Tibial artery (tissue), 4 donors: ENCODE measurements around the gene LVRN.
"Not testable (repeated sequence)": the region's sequence is repeated elsewhere in the genome, so short reads cannot be mapped to it uniquely, and the experiment has no call there.

Experiments
- DNase-seq, 2 donors: peaks; one replicate each; pipeline ENCODE4 v3.0.0-alpha.2; 2019
- H3K27ac ChIP-seq, 2 donors: fragments of 200-600 bp; sonication (generic) in 1 of 2; 1 replicate in 1 of 2; 2 replicates in 1 of 2; pipeline ENCODE4 v1.5.1; 2018 to 2019; ENCODE audit warnings: mild to moderate bottlenecking in 1 of 2
- H3K27me3 ChIP-seq, 2 donors: fragments of 200-600 bp; sonication (generic) in 1 of 2; one replicate each; pipeline versions ENCODE4 v1.5.1 to v1.6.0; 2016 to 2019
- H3K36me3 ChIP-seq, 3 donors: fragments of 200-600 bp; sonication (generic) in 2 of 3; one replicate each; pipeline ENCODE4 v1.5.1; 2016 to 2019; ENCODE audit warnings: mild to moderate bottlenecking in 2 of 3
- H3K4me1 ChIP-seq, 4 donors: fragments of 200-600 bp; sonication (generic) in 2 of 4; 1 replicate in 3 of 4; 2 replicates in 1 of 4; pipeline ENCODE4 v1.5.1; 2016 to 2019
- H3K4me3 ChIP-seq, 2 donors: fragments of 200-600 bp; sonication (generic) in 1 of 2; 1 replicate in 1 of 2; 2 replicates in 1 of 2; pipeline ENCODE4 v1.5.1; 2018 to 2019; ENCODE audit warnings: mild to moderate bottlenecking in 2 of 2
- H3K9me3 ChIP-seq, 3 donors: fragments of 200-600 bp; sonication (generic) in 1 of 3; one replicate each; pipeline ENCODE4 v1.5.1; 2016 to 2019
- intact Hi-C: fragments of 100-400 bp; cut with DNase I; formaldehyde crosslinking; loops from one replicate; pipeline ENCODE4 v1.15.0; 2023; ENCODE audit warnings: low total_unique reads
- TF ChIP-seq, protein P1 (sequence below), 2 experiments: fragments of 200-600 bp in 1 of 2; fragments of 450-650 bp in 1 of 2; IDR thresholded peaks; one replicate each; pipeline ENCODE4 v1.5.1; 2017 to 2019; ENCODE audit warnings: antibody characterized with exemption in 2 of 2, mild to moderate bottlenecking in 1 of 2, moderate library complexity in 1 of 2

The LVRN gene, protein sequence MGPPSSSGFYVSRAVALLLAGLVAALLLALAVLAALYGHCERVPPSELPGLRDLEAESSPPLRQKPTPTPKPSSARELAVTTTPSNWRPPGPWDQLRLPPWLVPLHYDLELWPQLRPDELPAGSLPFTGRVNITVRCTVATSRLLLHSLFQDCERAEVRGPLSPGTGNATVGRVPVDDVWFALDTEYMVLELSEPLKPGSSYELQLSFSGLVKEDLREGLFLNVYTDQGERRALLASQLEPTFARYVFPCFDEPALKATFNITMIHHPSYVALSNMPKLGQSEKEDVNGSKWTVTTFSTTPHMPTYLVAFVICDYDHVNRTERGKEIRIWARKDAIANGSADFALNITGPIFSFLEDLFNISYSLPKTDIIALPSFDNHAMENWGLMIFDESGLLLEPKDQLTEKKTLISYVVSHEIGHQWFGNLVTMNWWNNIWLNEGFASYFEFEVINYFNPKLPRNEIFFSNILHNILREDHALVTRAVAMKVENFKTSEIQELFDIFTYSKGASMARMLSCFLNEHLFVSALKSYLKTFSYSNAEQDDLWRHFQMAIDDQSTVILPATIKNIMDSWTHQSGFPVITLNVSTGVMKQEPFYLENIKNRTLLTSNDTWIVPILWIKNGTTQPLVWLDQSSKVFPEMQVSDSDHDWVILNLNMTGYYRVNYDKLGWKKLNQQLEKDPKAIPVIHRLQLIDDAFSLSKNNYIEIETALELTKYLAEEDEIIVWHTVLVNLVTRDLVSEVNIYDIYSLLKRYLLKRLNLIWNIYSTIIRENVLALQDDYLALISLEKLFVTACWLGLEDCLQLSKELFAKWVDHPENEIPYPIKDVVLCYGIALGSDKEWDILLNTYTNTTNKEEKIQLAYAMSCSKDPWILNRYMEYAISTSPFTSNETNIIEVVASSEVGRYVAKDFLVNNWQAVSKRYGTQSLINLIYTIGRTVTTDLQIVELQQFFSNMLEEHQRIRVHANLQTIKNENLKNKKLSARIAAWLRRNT

DNA sequence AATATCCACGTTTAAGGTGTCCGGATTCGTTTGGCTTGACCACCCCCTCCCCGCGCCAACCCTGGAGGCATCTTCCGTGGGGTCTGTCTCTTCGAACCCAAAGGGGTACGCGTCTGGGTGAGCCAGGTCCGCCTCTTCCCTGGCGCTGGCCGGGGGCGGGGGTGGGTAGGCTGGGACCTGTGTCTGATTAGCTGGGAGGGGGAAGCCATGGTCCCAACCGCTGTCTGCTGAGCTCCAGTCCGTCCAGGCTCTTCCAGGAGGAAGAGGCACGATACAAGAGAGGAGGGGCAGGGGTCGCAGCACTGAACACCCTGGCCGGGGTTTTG lies at the start of gene LVRN:
Gene LVRN (plus strand): TSS at position 237 of the 326 bp plus-strand sequence. CDS start 143 bp downstream, outside the sequence.
- H3K9me3 ChIP-seq = no peaks in the 10 kb centered on the region
- peaks cover 0 to 25% (median 17%) of the 10 kb centered on the region in 4 donors for H3K4me1 ChIP-seq
- H3K27ac ChIP-seq = peak within 1 kb of the TSS; percentile 53 to 68
- intact Hi-C loops = no loop called here
- peak within 1 kb of the TSS; percentile 53 to 59 for H3K4me3 ChIP-seq
- TF ChIP-seq, protein P1, sequence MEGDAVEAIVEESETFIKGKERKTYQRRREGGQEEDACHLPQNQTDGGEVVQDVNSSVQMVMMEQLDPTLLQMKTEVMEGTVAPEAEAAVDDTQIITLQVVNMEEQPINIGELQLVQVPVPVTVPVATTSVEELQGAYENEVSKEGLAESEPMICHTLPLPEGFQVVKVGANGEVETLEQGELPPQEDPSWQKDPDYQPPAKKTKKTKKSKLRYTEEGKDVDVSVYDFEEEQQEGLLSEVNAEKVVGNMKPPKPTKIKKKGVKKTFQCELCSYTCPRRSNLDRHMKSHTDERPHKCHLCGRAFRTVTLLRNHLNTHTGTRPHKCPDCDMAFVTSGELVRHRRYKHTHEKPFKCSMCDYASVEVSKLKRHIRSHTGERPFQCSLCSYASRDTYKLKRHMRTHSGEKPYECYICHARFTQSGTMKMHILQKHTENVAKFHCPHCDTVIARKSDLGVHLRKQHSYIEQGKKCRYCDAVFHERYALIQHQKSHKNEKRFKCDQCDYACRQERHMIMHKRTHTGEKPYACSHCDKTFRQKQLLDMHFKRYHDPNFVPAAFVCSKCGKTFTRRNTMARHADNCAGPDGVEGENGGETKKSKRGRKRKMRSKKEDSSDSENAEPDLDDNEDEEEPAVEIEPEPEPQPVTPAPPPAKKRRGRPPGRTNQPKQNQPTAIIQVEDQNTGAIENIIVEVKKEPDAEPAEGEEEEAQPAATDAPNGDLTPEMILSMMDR (IDR thresholded peaks at IDR 0.05) = no peak
- no peaks in the 10 kb centered on the region for H3K27me3 ChIP-seq
- peak in 1 of 2 donors; percentile 64 for DNase-seq
- H3K36me3 ChIP-seq = no peaks in the 10 kb centered on the region

DNA sequence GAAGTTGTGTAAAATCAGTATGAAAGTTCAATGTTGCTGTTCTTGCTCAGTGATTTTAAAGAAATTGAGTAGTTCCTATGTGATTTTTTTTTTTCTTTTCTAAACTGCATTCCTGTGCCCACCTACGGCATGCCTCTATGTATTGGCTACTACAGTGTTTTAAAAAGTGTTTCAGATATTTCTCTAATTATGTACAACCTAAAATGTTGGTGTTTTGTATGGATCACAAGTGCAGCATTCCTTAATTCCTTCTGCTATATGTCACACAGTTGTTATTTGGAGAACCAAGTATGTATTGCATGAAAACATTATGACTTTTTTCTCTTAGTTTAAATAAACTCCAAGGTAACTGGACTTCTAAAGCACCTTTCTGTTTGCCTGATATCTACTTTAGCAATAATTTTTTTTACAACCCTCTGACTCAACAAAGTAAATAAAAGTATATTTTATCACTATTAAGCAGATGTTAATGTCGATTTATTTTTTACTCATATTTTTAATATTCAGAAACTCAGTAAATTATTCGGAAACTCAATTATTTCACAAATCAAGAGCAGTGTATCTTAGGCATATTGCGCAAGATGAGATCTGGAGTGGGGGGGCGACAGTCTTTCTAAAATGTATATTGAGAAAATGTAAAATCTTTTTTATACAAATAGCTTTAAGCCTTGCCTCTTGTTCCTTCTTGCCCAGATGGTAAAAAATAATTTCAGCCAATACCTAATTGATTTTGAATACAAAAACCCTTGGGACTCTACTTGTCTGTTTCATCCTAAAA lies 48.5 kb upstream of the LVRN start:
- intact Hi-C loops, H3K27me3 ChIP-seq, H3K27ac ChIP-seq: not testable (repeated sequence)

DNA sequence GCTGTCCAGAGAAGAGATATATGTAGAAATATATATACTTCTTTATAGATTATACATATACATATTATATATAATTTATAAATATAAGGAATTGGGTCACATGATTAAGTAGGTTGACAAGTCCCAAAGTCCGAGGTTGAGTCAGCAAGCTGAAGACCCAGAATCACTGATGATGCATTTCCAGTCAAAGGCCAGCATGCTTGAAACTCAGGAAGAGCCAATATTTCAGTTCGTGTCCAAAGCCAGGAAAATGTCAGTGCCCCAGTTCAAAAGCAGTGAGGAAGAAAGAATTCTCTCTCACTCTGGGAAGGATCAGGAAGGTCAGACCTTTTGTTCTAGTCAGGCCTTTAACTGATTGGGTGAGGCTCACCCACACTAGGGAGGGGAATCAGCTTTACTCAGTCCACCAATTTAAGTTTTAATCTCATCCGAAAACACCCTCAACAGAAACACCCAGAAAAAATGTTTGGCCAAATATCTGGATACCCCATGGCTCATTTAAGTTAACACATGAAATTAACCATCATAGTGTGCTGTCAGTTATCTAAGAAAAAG lies 42.0 kb upstream of the LVRN start:
- H3K27ac ChIP-seq = no peak overlapping the region
- H3K4me1 ChIP-seq = no peaks in the 10 kb centered on the region
- TF ChIP-seq, protein P1 (IDR thresholded peaks at IDR 0.05) = no peak
- H3K27me3 ChIP-seq = no peaks in the 10 kb centered on the region
- DNase-seq = no peak
- peaks cover 0 to 6% (median 4%) of the 10 kb centered on the region in 3 donors for H3K36me3 ChIP-seq
- H3K4me3 ChIP-seq = no peak overlapping the region
- no peaks in the 10 kb centered on the region for H3K9me3 ChIP-seq
- intact Hi-C loops = no loop called here

More for the DNA sequence above, 48.5 kb upstream of the LVRN start:
- not testable (repeated sequence) for H3K9me3 ChIP-seq, H3K4me3 ChIP-seq, DNase-seq, H3K4me1 ChIP-seq
- peaks cover 0 to 13% (median 5%) of the 10 kb centered on the region in 3 donors for H3K36me3 ChIP-seq

DNA sequence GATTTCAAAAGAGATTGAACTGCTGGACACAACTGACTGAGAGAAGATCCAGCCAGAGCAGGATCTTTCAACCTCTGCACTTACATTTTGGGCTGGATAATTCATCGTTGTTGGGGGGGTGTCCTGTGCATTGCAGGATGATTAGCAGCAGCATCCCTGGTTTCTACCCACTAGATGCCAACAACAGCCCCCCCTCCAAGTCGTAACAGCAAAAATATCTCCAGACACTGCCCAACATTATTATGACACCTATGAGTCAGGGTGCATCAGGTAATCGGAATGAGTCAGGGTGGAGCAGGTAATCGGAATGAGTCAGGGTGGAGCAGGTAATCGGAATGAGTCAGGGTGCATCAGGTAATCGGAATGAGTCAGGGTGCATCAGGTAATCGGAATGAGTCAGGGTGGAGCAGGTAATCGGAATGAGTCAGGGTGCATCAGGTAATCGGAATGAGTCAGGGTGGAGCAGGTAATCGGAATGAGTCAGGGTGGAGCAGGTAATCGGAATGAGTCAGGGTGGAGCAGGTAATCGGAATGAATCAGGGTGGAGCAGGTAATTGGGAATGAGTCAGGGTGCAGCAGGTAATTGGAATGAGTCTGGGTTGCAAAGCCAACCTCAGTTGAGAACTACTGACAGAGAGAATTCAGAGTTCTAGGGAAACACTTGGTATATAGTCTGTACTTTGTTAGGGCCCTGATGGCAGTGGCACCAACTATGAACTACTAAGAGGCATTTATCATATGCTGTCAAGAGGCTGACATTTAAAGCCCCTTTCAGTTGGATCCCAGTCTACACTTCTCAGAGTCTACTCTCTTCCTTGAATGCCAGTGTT lies 33.5 kb upstream of the LVRN start:
- DNase-seq, H3K27ac ChIP-seq, intact Hi-C loops, H3K36me3 ChIP-seq, H3K4me1 ChIP-seq, H3K4me3 ChIP-seq, H3K27me3 ChIP-seq, H3K9me3 ChIP-seq: not testable (repeated sequence)

DNA sequence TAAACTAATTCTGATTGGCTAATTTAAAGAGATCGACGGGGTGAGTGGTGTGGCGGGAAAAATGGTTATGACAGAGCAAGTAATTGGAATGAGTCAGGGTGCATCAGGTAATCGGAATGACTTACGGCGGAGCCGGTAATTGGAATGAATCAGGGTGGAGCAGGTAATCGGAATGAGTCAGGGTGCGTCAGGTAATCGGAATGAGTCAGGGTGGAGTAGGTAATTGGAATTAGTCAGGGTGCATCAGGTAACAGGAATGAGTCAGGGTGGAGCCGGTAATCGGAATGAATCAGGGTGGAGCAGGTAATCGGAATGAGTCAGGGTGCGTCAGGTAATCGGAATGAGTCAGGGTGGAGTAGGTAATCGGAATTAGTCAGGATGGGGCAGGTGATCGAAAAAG lies 32.1 kb upstream of the LVRN start:
- H3K27ac ChIP-seq, intact Hi-C loops, DNase-seq: not testable (repeated sequence)

DNA sequence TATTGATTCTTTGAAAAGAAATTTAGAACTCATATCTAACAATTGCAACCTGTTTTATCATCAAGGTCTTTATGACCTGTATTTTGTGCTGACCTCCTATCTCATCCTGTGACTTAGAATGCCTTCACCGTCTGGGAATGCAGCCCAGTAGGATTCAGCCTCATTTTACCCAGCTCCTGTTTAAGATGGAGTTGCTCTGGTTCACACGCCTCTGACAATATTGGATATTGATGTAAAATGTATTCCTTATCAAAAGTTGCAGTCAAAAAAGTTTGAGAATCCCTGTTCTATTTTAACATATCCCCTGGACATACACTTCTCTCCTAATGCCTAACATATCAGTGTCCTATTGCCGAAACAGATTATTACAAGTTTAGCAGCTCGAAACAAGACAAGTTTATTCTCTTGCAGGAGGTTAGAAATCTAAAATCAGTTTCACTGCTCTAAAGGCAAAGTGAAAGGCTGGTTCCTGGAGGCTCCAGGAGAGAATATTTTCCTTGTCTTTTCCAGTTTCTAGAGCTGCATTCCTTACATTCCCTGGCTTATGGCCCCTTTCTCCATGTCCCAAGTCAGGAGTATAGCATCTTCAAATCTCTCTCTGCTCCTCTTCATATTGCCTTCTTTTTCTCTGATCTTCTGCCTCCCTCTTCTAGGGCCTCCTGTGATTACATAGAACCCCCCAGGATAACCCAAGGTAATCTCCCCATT lies 31.5 kb upstream of the LVRN start:
- intact Hi-C loops = no loop called here
- DNase-seq = no peak
- no peaks in the 10 kb centered on the region for H3K27me3 ChIP-seq

More for the DNA sequence above, 32.1 kb upstream of the LVRN start:
- not testable (repeated sequence) for H3K36me3 ChIP-seq, H3K4me3 ChIP-seq, H3K9me3 ChIP-seq, H3K4me1 ChIP-seq, H3K27me3 ChIP-seq

More for the DNA sequence above, 31.5 kb upstream of the LVRN start:
- Histone ChIP-seq H3K4me3 (no peak overlapping the region), H3K27ac (no peak overlapping the region), H3K36me3 (no peaks in the 10 kb centered on the region), H3K4me1 (no peaks in the 10 kb centered on the region), H3K9me3 (no peaks in the 10 kb centered on the region)
- TF ChIP-seq, protein P1 (IDR thresholded peaks at IDR 0.05) = no peak
